Measurements from ENCODE around the gene CELF2.

DNA sequence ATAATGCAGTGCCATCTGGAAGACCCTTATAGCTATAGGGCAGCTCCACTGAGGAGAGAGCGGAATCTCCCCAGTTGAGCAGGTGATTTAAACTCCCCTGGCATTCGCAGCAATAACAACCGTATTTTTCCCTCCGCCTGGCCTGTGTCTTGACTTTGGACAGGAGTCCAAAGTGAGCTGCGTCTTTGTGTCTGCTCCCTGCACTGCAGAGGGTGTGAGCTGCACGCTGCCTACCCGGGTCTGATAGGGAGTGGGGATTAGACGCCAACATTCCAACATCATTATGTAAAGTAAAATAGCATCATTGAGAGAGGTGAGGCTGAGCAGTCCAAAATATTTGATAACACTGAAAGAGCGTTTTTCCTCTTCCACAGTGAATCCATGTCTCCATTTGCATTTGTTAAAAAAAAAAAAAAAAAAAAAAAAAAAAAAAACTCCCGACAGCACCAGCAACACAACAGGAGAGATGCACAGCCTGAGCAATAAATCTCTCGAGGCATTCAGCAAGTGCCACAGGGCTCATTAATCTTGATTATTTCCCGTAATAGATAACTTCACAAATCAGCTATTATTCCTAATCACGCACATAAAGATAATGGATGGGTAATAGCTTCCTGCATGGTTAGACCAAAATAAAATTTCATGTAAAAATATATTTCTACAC lies 68.6 kb downstream of the CELF2 start:
- TF ChIP-seq, protein P1, sequence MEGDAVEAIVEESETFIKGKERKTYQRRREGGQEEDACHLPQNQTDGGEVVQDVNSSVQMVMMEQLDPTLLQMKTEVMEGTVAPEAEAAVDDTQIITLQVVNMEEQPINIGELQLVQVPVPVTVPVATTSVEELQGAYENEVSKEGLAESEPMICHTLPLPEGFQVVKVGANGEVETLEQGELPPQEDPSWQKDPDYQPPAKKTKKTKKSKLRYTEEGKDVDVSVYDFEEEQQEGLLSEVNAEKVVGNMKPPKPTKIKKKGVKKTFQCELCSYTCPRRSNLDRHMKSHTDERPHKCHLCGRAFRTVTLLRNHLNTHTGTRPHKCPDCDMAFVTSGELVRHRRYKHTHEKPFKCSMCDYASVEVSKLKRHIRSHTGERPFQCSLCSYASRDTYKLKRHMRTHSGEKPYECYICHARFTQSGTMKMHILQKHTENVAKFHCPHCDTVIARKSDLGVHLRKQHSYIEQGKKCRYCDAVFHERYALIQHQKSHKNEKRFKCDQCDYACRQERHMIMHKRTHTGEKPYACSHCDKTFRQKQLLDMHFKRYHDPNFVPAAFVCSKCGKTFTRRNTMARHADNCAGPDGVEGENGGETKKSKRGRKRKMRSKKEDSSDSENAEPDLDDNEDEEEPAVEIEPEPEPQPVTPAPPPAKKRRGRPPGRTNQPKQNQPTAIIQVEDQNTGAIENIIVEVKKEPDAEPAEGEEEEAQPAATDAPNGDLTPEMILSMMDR (IDR thresholded peaks at IDR 0.05) = no peak
- no peak for TF ChIP-seq POLR2A (IDR thresholded peaks at IDR 0.05)

Data from thyroid gland (tissue), 4 donors.